Coronary artery (tissue), 2 donors: ENCODE measurements around the gene HOXA13.

ENCODE experiments used
- DNase-seq: peaks from one replicate; pipeline ENCODE4 v3.0.0-alpha.2; 2017; ENCODE audit warnings: low spot score
- H3K27ac ChIP-seq, 2 donors: fragments of 200-600 bp; sonication (generic); one replicate each; pipeline ENCODE4 v1.5.1; 2016 to 2019
- H3K4me3 ChIP-seq: fragments of 200-600 bp; sonication (generic); 2 replicates; pipeline ENCODE4 v1.5.1; 2016; ENCODE audit warnings: mild to moderate bottlenecking, moderate library complexity
- TF ChIP-seq, protein P1 (sequence below): fragments of 200-600 bp; sonication (generic); IDR thresholded peaks from one replicate; pipeline ENCODE4 v1.5.1; 2019; ENCODE audit warnings: antibody characterized with exemption

Gene HOXA13

DNA sequence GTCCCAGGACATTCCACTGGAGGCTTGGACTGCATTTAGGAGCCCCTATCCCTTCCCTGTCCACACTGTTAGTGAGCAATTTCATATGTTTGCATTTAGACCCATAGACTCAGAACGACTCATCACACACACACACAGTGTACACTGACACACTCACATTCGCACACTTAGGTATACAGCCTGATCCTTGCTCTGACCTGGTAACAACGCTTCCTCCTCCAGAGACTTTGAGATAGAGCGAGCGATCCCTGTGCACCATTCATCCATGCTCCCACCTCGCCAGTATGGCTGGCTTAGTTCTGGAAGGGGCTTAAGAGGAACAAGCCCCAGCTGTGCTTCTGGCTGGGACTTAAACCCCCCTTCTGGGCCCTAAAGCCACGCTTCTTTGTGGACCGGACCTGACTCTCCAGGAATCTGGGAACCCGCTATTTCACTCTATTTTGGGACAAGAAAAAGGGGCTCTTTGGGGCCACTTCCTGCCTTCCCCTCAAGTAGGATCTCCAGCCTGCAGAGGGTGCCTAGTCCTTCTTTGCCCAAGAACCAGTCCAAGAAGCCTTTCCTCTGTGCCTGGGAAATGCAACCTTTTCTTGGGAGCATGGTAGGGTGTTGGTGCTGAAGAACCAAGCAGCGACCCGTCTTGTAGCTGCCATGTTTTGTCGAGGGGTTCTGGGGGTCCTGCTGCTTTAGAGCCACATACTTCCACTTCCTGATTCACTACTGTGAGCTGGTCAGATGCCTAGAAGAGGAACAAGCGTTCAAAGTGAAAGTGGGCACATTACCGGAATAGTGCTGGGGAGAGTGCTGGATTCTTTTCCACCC lies 1.1 kb upstream of the HOXA13 start:
- no peak overlapping the region for H3K27ac ChIP-seq
- H3K4me3 ChIP-seq: peak overlapping the region; percentile 65
- TF ChIP-seq, protein P1, sequence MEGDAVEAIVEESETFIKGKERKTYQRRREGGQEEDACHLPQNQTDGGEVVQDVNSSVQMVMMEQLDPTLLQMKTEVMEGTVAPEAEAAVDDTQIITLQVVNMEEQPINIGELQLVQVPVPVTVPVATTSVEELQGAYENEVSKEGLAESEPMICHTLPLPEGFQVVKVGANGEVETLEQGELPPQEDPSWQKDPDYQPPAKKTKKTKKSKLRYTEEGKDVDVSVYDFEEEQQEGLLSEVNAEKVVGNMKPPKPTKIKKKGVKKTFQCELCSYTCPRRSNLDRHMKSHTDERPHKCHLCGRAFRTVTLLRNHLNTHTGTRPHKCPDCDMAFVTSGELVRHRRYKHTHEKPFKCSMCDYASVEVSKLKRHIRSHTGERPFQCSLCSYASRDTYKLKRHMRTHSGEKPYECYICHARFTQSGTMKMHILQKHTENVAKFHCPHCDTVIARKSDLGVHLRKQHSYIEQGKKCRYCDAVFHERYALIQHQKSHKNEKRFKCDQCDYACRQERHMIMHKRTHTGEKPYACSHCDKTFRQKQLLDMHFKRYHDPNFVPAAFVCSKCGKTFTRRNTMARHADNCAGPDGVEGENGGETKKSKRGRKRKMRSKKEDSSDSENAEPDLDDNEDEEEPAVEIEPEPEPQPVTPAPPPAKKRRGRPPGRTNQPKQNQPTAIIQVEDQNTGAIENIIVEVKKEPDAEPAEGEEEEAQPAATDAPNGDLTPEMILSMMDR: no peak
- no peak for DNase-seq

DNA sequence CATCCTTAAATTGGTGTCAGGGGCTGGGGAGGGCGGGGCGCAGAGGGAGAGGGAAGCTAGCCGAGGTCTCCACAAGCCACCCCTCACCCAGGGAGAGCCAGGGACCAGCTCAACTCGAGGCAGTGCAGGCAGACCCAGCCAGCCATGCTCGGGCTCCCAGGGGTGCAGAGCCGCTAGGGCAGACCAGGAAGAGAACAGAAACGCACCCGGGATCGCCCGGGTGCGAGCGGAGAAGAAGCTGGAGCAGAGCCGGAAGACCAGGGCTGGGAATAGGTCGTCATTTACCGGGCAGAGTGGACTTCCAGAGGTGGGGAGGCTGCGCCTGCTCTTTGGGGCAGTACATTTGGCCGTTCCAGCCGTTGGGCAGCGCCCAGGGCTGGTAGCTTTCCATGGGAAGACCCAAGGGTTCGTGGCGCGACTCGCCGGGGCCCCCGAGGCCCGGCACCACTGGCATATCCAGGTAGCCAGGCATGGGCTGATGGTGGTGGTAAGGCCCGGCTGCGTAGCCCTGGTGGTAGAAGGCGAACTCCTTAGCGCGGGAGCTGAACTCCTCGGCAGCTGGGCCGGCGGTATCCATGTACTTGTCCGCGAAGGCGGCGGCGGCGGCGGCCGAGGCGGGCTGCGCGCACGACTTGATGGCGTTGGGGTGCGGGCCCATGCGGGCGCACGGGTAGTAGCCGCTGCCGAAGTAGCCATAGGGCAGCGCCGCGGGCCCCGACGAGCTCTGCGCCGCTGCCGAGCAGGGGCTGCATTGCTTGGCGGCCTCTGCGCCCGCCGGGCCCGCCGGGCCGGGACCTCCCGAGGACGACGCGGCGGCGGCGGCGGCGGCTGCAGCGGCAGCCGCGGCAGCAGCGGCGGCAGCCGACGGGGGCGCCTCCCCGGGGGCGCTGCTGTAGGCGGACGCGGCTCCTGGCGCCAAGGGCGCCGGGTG lies 755 bp downstream of the HOXA13 start:
- peak; percentile 66 for DNase-seq
- no peak overlapping the region for H3K27ac ChIP-seq
- TF ChIP-seq, protein P1: no peak
- peak overlapping the region; percentile 65 for H3K4me3 ChIP-seq

DNA sequence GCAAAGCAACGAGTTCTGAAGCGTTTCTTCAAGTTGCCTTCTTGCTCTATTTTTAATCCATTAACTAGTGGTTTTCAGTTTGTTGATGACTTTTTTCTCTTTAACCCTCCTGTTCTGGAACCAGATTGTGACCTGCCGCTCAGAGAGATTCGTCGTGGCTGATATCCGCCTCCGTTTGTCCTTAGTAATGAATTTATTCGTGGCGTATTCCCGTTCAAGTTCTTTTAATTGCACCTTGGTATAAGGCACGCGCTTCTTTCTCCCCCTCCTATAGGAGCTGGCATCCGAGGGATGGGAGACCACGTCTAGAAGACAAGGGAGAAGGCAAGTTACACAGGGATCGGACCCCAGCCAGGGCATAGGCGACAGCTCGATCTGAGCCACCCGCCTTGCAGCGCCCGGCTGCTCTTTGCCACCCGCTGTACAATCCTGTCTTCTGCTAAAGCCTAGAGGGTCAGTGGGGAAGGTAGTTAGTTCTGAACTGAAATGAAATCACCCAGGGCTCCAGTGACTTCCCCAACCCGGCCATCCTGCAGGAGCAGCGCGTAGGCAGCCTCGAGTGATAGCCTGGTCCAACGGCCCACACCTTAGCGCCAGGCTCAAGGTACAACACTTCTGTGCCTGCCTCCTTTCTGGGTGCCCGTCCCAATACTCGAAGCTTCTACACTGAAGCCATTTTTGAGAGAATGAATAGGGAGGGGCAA lies 1.6 kb downstream of the HOXA13 start:
- DNase-seq: peak; percentile 60
- Histone ChIP-seq H3K4me3 (no peak overlapping the region), H3K27ac (no peak overlapping the region)
- TF ChIP-seq, protein P1: no peak

- Histone ChIP-seq H3K4me3 (no peak overlapping the region), H3K27ac (no peak overlapping the region)
- no peak for DNase-seq
- TF ChIP-seq, protein P1: no peak
Measured at GRCh38 chr7:27197137-27198042, 2.5 kb downstream of the HOXA13 start.

GRCh38 chr7:27196287-27196767 lies 3.6 kb downstream of the HOXA13 start:
- peak; percentile 77 for DNase-seq
- TF ChIP-seq, protein P1: peak; percentile 53
- Histone ChIP-seq H3K4me3 (no peak overlapping the region), H3K27ac (no peak overlapping the region)
